ENCODE measurements around the gene C11orf16.
"Not testable (repeated sequence)": the region's sequence is repeated elsewhere in the genome, so short reads cannot be mapped to it uniquely, and the experiment has no call there.

The C11orf16 gene

DNA sequence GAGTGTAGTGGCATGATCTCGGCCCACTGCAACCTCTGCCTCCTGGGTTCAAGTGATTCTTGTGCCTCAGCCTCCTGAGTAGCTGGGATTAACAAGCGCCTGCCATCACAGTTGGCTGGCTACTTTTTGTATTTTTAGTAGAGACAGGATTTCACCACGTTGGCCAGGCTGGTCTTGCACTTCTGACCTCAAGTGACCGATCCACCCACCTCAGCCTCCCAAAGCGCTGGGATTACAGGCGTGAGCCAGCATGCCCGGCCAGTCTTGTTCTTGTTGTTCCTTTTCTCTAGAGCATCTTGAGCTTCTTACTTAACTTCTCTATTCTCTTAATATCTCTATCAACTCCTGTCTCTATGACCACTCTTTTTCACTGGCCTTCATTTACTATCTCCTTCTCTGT, 51.2 kb downstream of the C11orf16 start:
- not testable (repeated sequence) for DNase-seq

DNA sequence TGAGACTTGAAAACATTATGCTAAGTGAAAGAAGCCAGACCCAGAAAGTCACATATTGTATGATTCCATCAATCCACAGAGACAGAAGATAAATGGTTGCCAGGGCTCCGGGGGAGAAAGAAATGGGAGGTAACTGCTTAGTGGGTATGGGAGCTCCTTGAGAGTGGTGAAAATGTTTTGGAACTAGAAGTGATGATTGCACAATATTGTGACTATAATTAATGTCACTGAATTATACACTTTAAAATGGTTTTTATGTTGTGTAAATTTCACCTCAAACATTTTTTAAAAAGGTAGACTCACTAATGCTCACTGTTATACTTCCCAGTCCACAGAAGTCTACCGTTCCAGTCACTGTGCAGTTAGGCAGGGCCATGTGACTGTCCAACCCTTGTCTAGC, 54.0 kb downstream of the C11orf16 start:
- DNase-seq, result no peak

DNA sequence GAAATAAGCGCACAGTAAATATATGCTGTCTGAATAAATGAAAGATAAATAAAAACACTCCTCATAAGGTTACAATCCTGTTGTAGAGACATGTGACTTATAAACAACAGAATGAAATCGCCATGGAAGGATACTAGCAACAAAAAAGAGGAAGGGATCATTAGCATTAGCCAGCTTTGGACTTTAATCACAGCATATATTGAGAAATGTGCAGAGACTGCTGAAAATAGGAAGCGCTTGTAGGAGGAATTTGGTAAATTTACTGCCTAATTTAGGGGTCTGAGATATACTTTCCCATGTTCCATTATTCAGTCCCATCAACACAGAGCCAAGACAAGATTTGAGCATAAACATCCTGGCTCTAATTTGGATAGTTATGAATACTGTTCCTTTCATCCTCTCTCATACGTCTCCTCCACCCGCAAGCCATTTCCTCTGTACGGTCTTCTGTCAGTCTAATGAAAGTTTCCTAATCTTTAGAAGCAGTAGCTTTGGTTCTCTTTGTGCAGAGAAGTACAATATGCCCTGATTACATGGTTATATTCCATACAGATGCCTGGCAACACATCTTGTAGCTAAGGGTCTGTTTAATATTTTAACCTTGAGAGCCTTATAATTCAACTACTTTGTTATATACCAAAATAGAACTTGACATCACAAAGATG, 58.9 kb downstream of the C11orf16 start:
- no peak for DNase-seq

GRCh38 chr11:8871962-8872361, 60.8 kb downstream of the C11orf16 start:
- no peak for DNase-seq

DNA sequence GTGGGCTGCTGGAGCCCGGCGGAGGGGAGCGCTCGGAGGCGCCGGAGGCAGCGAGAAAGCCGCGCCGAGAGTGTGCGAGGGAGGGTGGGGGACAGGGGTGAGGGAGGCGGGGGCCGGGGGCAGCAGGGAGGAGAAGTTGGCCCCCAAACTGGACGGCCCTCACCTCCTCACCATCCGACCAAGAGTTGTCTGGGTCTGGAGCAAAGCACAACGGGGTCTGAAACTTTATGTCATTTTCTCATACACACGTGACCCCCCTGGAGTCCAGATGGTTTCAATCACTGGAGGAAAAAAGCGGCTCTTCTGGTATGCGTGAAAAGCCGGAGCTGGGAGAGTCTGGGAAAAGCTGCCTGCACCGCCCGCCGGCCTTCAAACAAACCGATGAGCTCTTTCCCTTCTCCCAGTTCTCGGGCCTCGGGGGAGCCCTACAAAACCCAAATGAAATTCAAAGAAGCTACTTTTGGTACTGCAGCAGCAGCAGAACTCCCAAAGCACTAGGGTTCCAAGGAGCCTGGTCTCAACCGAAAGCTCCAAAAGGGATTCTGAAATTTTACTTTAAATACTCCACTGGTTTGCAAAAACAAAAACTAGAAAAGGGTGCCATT, 61.5 kb downstream of the C11orf16 start:
- DNase-seq, result no peak

- no peak for DNase-seq
Measured at GRCh38 chr11:8870411-8871170, 62.2 kb downstream of the C11orf16 start.
